ENCODE results near the gene ETFBKMT.

ETFBKMT gene

DNA sequence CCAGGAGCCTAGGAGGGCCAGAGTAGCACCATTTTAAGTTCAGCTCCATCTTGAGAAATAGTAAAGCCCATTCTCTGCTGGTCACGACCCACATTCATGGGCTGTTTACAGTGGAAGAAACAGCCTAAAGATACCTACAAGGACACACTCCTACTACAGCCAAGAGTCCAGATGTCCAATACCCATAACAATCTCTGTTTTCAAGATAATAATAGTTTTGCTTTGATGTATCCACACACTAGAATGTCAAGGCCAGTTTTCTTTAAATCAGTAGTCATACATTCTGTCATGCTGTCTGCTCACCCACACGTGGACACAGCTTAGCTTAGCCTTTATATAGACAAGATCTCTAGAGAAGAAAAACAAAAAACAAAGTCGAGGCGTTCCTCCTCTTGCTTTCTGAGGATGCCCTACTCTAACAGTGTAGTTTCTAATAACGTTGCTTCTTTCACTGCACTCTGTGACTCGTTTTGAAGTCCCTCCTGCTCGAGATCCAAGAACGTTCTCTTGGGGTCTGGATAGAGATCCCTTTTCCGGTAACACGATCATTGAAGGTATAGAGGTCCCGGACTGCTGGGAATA is 17.9 kb upstream of the ETFBKMT start:
- H3K4me3 ChIP-seq (replicated peaks; ENCODE audit: low read depth, low read length), result no peak overlapping the region
- TF ChIP-seq, protein P1, sequence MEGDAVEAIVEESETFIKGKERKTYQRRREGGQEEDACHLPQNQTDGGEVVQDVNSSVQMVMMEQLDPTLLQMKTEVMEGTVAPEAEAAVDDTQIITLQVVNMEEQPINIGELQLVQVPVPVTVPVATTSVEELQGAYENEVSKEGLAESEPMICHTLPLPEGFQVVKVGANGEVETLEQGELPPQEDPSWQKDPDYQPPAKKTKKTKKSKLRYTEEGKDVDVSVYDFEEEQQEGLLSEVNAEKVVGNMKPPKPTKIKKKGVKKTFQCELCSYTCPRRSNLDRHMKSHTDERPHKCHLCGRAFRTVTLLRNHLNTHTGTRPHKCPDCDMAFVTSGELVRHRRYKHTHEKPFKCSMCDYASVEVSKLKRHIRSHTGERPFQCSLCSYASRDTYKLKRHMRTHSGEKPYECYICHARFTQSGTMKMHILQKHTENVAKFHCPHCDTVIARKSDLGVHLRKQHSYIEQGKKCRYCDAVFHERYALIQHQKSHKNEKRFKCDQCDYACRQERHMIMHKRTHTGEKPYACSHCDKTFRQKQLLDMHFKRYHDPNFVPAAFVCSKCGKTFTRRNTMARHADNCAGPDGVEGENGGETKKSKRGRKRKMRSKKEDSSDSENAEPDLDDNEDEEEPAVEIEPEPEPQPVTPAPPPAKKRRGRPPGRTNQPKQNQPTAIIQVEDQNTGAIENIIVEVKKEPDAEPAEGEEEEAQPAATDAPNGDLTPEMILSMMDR (IDR thresholded peaks at IDR 0.05; ENCODE audit: low read length, missing control alignments), result no peak
- DNase-seq (ENCODE audit: low read depth), result no peak

DNA sequence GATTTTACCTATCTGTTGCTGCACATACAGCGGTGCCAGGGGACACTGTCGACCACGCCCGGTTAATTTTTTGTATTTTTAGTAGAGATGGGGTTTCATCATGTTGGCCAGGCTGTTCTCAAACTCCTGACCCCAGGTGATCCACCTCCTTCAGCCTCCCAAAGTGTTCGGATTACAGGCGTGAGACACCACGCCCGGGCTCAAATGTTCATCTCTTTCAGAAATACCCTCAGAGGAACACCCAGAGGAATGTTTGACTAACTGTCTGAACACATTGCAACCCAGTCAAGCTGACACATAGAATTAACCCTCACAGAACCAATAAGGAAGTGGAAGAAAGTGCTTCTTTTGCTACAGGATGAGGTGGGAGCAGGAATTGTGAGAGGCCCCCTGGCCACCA is 15.0 kb upstream of the ETFBKMT start:
- H3K4me3 ChIP-seq (replicated peaks; ENCODE audit: low read depth, low read length), result no peak overlapping the region
- TF ChIP-seq, protein P1 (IDR thresholded peaks at IDR 0.05; ENCODE audit: low read length, missing control alignments), result no peak
- DNase-seq (ENCODE audit: low read depth), result no peak

DNA sequence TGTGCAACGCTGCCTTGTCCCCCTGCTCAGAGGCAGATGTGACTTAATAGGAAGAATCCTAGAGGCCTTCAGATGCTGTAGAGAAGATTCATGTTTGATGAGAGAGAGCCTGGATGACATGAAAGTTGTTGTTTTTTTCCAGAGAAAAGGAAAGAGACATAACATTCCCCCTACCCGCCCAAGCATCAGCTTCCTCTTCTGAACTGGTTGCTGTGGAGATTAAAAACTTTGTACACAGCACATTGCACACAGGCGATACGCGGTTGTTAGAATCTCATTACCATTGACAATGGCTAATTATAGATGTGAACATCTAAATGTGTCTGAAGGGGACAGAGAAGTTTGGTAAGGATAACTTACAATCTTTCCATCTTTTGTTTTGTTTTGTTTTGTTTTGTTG is 13.6 kb upstream of the ETFBKMT start:
- no peak for DNase-seq (ENCODE audit: low read depth)
- no peak overlapping the region for H3K4me3 ChIP-seq (replicated peaks; ENCODE audit: low read depth, low read length)
- TF ChIP-seq, protein P1 (IDR thresholded peaks at IDR 0.05; ENCODE audit: low read length, missing control alignments), result no peak

DNA sequence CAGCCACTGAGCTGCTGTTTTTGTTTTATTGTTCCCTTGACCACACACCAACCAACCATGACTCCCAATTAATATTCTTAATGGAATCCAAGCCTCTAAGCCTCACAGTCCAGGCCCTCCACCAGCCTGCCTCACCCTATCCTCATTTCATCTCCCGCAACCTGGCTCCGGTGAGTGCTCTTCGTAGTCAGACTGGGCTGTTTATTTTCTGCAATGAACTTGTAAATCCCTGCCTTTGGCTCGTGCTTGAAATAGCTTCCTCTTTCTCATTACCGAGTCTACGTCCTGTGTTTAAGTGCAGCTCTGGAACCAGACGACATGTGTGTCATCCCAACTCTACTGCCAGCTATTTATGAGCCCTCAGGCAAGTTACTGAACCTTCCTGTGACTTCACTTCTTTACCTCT is 12.4 kb upstream of the ETFBKMT start:
- TF ChIP-seq, protein P1 (IDR thresholded peaks at IDR 0.05; ENCODE audit: low read length, missing control alignments), result no peak
- no peak overlapping the region for H3K4me3 ChIP-seq (replicated peaks; ENCODE audit: low read depth, low read length)
- no peak for DNase-seq (ENCODE audit: low read depth)

DNA sequence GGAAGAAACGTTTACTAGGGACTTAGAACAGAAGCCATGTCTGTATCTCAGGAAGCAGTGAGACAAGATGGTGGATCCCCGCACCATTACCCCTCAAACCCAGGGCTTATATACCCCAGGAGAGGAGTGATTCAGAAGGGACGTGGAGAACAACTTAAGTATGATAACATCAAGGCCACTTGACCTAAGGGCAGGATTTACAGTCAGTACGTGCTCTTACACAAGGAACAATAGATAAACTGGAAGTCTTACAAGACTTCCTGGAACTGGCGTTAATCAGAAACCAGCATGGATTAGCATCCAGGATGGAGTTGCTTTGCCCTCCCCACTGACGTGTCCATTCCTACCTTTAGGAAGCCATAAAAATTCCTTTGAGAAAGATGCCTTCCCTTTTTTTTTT is 8.6 kb upstream of the ETFBKMT start:
- peak overlapping the region; percentile 27 for H3K4me3 ChIP-seq (replicated peaks; ENCODE audit: low read depth, low read length)
- TF ChIP-seq, protein P1 (IDR thresholded peaks at IDR 0.05; ENCODE audit: low read length, missing control alignments), result no peak
- DNase-seq (ENCODE audit: low read depth), result peak; percentile 11

DNA sequence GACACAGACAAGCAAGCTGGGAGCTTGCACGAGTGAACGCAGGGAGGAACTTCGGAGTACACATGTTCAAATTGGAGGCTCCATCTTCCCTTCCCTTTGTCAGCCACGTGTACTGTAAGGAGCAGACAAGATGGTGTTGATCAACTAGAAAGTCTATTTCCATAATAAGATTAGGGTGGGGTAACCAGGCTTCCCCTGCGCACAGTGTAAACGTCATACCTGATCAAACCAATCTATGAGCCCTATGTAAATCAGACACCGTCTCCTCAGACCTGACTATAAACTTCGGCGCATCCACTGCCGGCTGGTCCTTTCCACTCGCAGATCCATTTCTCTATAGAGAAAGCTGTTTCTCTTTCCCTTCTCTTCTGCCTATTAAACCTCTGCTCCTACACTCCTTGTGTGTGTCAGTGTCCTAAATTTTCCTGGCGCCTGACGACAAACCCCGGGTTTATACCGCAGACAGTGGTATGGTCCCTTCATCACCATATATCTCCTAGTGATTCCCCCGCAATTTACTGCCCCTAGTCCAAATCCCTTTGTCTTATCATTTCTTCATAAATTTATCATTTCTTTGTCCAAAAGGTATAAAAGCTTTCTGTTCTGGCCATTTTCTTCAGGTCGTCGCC is 7.5 kb upstream of the ETFBKMT start:
- DNase-seq (ENCODE audit: low read depth), result peak; percentile 46
- TF ChIP-seq, protein P1 (IDR thresholded peaks at IDR 0.05; ENCODE audit: low read length, missing control alignments), result no peak
- H3K4me3 ChIP-seq (replicated peaks; ENCODE audit: low read depth, low read length), result peak overlapping the region; percentile 27

DNA sequence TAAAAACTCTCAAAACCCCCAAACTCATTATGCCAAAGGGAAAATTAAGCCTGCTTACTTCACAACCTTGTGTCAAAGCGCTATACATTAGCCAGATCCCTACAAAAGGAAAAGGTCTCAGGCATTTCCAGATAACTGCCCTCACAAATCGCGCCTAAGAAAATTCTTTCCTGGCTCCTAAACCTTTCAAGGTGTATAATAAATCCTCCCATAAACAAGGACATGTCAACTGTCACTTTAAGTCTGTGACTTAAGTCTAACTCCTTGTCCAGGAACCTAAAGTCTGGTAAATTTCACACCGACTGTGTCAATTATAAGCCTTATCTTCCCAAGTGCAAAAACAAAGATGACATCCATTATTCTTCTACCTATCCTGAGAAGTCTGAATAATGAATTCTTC is 4.3 kb upstream of the ETFBKMT start:
- TF ChIP-seq, protein P1 (IDR thresholded peaks at IDR 0.05; ENCODE audit: low read length, missing control alignments), result no peak
- DNase-seq (ENCODE audit: low read depth), result no peak
- H3K4me3 ChIP-seq (replicated peaks; ENCODE audit: low read depth, low read length), result no peak overlapping the region

Data from fibroblast of pulmonary artery (primary cell).